NCI-H774 (cell line): ENCODE data around the gene CITED1.

Source experiments
- DNase-seq: peaks from one replicate; lab custom pipeline; 2025; lab: John Stamatoyannopoulos, UW

CITED1 gene

DNA sequence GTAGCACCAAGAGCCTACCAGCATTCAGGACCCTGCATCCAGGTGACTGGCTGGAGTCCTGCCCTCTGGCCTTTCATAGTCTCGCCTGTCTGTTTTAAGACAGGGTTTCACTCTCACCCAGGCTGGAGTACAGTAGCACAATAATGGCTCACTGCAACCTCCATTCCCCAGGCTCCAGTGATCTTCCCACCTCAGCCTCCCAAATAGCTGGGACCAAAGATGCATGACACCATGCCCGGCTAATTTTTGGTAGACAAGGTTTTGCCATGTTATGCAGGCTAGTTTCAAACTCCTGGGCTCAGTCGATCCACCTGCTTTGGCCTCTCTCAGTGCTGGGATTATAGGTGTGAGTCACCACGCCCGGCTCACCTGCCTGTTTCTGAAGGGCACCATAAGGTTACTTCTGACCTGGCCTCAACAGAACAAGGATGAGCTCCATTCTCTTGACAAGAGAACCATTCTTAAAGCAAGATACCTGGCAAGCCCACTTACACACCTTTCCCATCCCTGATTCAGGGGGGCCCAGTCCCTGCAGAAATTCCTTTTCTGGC lies 35.3 kb downstream of the CITED1 start:
- DNase-seq, result no peak

DNA sequence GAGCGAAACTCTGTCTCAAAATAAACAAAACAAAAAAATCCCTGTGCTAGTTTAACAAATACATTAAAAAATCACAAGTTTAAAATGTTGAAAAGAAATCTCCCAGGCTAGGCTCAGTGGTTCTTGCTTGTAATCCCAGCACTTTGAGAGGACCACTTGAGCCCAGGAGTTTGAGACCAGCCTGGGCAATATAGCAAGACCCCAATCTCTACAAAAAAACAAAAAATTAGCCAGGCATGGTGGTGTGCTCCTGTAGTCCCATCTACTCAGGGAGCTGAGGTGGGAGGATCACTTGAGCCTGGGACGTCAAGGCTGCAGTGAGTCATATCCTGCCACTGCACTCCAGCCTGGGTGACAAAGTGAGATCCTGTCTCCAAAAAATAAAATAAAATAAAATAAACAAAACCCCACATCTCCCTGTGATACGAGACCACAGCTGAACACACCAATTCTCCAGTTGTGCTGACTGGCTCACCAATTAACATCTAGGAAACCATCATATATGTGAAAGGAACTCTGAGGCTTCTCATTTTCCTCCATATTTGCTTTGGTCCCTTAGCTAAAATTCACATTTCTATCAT lies 36.0 kb downstream of the CITED1 start:
- no peak for DNase-seq

DNA sequence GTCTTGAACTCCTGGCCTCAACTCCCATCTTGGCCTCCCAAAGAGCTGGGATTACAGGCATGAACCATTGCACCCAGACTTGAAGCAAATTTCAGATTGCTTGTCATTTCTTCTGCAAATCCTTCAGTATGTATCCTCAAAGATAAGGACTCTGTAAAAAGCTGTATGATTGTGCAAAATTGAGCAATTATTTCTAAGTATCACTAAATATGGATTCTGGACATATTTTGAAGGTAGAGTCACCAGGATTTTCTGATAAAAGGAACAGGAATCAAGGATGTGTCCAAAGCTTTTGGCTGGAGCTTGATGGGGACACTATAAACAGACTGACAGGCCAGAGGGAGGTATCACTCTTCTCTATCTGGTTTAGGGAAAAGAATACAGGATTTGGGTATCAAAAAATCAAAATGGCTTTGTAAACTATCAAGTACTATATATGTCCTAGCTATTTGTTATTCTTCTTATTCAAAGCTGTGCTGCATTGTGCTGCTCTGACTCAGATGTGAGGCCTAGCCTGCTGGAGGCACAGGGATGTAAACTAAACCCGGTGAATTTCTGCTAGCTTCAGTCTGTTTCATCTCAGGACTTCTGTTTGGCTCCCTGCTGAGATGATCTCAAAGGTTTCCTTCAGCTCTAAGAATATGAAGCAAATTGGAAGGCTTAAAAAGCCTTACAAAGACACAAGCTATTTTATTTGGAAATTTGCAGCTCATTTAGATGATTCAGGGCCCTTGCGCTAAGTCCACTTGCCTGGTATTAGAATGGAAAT lies 36.9 kb downstream of the CITED1 start:
- DNase-seq, result no peak

DNA sequence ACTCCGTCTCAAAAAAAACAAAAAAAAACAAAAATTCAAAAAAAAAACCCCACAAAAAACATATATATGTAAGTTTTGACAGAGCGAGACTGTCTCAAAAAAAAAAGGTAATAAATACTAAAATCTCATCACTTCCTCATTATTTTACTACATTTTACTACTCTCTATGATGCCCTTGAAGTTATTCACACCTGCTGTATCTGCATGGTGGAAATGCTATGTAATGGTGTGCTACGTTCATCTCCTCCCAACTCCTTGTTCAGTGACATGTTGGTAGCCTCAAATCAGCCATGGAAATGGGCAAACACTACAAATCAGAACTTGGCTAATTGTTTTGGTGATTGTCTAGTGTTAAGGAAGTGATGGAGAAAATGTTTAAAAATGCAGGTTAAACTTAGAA lies 40.5 kb downstream of the CITED1 start:
- DNase-seq, result no peak

DNA sequence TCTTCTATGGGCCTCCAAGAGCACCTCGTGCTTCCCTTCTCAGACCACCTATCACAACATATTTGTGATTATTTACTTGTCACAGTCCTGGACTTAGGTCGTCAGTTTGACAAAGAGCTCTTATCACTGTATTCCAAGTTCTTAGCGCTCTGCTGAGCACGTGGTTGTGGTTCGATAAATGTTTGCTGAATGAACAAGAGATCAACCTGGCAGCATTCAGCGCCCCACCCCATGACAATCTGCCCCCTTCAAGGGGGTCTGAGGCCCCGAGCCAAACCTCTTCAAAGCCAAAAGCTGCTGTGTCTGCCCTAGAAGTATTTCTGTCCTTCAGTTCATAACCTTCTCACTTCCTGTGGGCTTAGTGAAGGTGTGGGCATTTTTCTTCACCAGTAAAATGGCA lies 43.6 kb downstream of the CITED1 start:
- DNase-seq, result no peak

DNA sequence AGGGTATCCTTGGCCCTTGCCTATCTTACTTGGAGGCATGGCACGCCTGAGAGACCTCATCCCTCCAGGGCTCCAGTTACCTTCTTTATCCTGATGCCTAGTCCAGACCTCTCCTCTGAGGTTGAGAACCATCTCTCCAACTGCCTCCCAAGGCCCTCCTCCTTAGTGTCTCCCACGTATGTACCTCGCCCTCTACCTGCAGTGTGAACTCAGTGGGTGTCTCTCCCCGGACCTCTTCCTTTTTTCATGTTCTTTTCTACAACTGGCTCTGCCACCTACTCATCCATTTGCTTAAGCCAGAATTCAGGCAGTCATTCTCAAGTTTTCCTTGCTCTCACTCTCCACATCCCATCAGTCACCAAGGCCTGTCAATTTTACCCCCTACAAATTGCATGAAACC lies 45.3 kb downstream of the CITED1 start:
- DNase-seq, result no peak

DNA sequence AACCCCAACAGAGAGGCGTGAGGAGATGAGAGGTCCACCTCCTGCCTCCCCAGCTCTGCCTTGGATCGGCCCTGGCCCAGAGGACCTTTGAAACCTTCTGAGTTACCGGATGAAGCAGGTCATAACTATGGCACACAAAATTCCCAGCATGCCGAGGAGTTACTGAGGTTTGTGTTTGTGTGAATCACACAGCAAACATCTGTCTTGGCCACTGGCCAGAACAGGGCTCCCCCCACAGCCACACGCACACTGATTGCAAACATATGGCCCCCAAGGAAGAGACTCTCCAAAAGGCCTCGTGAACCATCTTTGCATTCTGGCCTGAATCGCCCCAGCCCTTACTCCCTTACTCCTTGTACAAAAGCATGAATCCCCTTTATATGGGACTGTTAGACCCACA lies 47.5 kb downstream of the CITED1 start:
- DNase-seq, result no peak

DNA sequence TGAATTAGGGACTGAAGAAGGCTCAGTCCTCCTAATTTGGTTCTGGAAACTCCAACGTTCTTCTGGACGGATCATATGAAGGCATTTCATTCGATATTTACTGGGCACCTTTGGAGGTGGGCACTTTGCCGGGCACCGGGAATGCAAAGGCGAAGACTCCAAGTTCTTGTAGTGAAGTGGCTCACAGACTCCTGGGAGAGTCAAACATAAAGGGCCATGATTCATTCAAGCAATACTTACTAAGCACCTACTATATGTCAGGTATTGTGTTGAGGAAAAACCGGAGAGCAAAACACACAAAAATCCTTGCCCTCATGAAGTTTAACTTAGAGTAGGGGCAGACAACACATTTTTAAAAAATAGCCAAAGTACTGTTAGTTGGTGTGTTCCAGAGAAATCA lies 49.9 kb downstream of the CITED1 start:
- DNase-seq, result no peak

DNA sequence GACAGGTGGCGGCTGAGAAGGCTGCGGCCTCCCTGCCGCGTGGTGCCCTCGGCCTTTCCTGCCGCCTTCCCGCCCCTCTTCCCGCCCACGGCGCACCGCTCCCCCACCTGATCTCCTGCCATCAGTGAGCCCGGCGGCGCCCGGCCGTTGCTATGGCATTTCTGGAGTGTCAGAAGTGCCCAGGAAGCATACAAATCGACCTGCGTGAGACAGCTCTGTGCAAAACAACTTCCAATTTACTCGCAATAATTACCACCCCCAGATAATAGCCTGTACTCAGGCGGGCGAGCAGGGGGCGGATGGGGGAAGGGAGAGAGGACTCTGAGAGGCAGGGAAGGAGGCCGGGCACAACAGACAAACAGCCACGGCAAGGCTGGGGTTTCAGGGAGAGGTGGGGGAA lies 50.3 kb downstream of the CITED1 start:
- peak; percentile 44 for DNase-seq

DNA sequence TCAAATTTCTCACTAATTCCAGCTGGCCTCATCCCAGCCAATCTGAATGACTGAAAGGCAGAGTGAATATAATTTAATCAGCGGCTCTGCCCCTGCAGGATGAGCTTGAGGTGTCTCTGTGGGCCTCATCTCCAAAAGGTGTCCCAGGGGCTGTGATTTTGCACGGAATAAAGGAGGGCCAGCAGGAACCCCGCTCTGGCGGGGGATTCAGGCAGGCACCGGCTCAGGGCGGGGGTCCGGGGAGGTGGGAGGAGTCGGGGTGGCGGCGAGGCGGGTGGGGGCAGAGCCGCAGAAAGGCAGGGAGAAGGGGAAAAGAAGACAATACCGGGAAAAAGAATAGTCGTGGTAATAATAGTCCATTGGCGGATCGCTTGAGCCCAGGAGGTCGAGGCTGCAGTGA lies 50.9 kb downstream of the CITED1 start:
- no peak for DNase-seq

DNA sequence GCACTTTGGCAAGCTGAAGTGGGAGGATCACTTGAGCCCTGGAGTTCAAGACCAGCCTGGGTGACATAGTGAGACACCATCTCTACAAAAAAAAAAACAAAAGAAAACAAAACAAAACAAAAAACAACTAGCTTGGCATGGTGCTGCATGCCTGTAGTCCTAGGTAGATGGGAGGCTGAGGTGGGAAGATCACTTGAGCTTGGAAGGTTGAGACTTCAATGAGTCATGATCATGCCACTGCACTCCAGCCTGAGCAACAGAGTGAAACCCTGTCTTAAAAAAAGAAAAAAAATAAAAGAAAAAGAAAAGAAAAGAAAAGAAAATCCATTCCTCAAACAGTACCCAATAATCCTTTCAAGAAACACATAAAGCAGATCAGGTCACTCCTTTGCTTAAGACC lies 52.0 kb downstream of the CITED1 start:
- no peak for DNase-seq
